Superior temporal gyrus (tissue), 1 donor: ENCODE results near the gene ARAP3.
A peak's percentile ranks its signal among the peaks of the same experiment; 100 is the strongest.

Experiments
- DNase-seq: peaks from one replicate; pipeline ENCODE4 v3.0.0-alpha.2; 2016; ENCODE audit errors: extremely low spot score

Gene ARAP3

GRCh38 chr5:141639357-141640050, 42.5 kb downstream of the ARAP3 start:
- no peak for DNase-seq

GRCh38 chr5:141638771-141639170, 43.3 kb downstream of the ARAP3 start:
- no peak for DNase-seq

GRCh38 chr5:141637767-141638419, 44.1 kb downstream of the ARAP3 start:
- no peak for DNase-seq

- no peak for DNase-seq
Observed at GRCh38 chr5:141637123-141637766, 44.8 kb downstream of the ARAP3 start.

GRCh38 chr5:141636413-141637122, 45.5 kb downstream of the ARAP3 start, which contains the start of the genes HDAC3 and RELL2:
Gene HDAC3 (minus strand): TSS chr5:141636849. CDS start chr5:141636790, 59 bp downstream.
Gene RELL2 (plus strand): TSS chr5:141636997. CDS start chr5:141638226, 1,229 bp downstream.
- peak; percentile 91 for DNase-seq

- DNase-seq, result no peak
Observed at GRCh38 chr5:141636106-141636412, 46.0 kb downstream of the ARAP3 start.

GRCh38 chr5:141635646-141636045, 46.4 kb downstream of the ARAP3 start:
- no peak for DNase-seq

GRCh38 chr5:141634720-141635119, 47.3 kb downstream of the ARAP3 start:
- no peak for DNase-seq

- no peak for DNase-seq
Observed at GRCh38 chr5:141633871-141634561, 48.0 kb downstream of the ARAP3 start.

GRCh38 chr5:141632650-141633049, 49.4 kb downstream of the ARAP3 start:
- DNase-seq, result no peak

- no peak for DNase-seq
Observed at GRCh38 chr5:141630570-141631140, 51.4 kb downstream of the ARAP3 start.

GRCh38 chr5:141628175-141628788, 53.7 kb downstream of the ARAP3 start:
- DNase-seq, result no peak

GRCh38 chr5:141623611-141624010, 58.4 kb downstream of the ARAP3 start:
- DNase-seq, result no peak

GRCh38 chr5:141623186-141623585, 58.8 kb downstream of the ARAP3 start:
- peak; percentile 20 for DNase-seq

- peak; percentile 82 for DNase-seq
Observed at GRCh38 chr5:141618804-141619554, 63.1 kb downstream of the ARAP3 start, which contains the start of gene DIAPH1. Gene DIAPH1 (minus strand): TSS chr5:141619000. CDS start chr5:141618914, 86 bp downstream.

- DNase-seq, result no peak
Observed at GRCh38 chr5:141618030-141618803, 63.8 kb downstream of the ARAP3 start.

GRCh38 chr5:141617682-141618029, 64.4 kb downstream of the ARAP3 start:
- DNase-seq, result peak; percentile 32

- no peak for DNase-seq
Observed at GRCh38 chr5:141617128-141617527, 64.9 kb downstream of the ARAP3 start.

GRCh38 chr5:141615991-141616720, 65.9 kb downstream of the ARAP3 start:
- DNase-seq, result no peak
